GM12872 (cell line): ENCODE measurements around the gene LPIN1.

Experiments
- CTCF ChIP-seq: IDR thresholded peaks from 3 replicates; pipeline ENCODE4 v1.5.1; 2011; ENCODE audit warnings: low read depth, mild to moderate bottlenecking, low read length, moderate library complexity; ENCODE audit not compliant: insufficient read depth

The LPIN1 gene

DNA sequence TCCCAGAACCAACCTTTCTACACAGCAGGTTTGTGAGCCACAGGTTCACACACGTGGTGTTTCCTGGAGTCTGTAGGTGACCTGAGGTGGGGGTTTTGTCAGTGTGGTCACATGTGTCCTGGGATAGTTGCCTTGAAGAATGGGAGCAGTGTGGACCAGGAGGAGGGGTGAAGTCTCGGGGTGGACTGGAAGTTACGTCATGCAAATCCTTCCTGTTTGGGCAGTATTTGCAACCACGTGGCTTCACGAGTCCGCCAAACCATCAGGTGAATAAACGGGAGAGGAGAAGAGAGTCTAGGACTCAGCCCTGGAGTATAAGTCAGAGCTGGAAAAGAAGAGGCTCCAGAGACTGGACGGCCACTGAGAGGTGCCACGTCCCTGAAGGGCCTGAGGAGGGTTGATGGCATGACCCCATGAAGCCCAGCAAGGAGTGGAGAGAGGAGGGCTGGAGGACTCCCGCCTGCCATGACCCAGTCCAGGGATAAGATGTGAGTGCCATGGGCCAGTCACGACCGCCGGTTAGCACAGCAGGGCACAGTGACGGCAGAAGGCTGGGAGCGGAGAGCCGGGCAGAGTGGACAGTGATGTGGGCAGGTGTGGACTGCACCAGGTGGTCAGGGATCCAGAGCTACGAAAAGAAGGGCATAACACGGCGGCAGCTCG, 16.5 kb downstream of the LPIN1 start:
- TF ChIP-seq CTCF, result no peak

GRCh38 chr2:11764359-11764758, 17.9 kb downstream of the LPIN1 start:
- no peak for TF ChIP-seq CTCF

- no peak for TF ChIP-seq CTCF
Observed at GRCh38 chr2:11764920-11765319, 18.5 kb downstream of the LPIN1 start.

- no peak for TF ChIP-seq CTCF
Observed at GRCh38 chr2:11765501-11765900, 19.1 kb downstream of the LPIN1 start.

DNA sequence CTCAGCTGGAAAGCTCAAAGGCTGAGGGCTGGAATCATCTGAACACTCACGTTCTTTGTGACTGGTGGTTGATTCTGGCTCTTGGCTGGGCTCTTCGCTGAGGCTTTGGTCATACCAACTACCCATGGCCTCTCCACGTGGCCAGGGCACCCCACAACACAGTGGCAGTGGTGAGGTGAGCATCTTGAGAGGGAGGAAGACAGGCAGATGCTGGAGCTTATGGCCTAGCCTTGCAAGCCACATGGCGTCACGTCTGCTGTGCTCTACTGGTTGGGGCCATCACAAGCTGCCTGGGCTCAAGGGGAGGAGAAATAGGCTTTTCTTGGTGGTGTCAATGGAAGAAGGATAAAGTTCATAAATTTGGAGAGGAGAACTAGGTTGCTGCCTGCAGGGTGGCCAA, 19.6 kb downstream of the LPIN1 start:
- TF ChIP-seq CTCF, result no peak

- TF ChIP-seq CTCF, result no peak
Observed at GRCh38 chr2:11767779-11768178, 21.3 kb downstream of the LPIN1 start.

DNA sequence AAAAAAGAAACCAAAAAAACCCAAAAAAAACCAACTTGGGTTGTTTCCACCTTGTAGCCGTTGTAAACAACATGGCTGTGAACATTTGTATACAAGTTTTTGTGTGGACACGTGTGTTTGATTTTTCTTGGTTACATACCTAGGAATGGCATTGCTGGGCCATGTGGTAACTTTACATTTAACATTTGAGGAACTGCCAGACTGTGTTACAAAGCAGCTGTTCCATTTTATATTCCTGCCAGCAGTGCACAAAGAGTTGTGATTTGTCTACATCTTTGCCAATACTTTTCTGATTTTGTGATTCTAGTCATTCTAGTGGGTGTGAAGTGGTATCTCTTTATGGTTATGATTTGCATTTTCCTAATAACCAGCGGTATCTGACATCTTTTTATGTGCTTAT, 22.5 kb downstream of the LPIN1 start:
- TF ChIP-seq CTCF, result no peak
